ENCODE results near the gene DAZAP1. TPM values are rescaled to one million over a fixed set of nuclear protein-coding genes. Genes with fewer than 3 reads are reported as not detected.

DAZAP1 gene
- total RNA-seq, 1 donor, result 40.9 TPM

DNA sequence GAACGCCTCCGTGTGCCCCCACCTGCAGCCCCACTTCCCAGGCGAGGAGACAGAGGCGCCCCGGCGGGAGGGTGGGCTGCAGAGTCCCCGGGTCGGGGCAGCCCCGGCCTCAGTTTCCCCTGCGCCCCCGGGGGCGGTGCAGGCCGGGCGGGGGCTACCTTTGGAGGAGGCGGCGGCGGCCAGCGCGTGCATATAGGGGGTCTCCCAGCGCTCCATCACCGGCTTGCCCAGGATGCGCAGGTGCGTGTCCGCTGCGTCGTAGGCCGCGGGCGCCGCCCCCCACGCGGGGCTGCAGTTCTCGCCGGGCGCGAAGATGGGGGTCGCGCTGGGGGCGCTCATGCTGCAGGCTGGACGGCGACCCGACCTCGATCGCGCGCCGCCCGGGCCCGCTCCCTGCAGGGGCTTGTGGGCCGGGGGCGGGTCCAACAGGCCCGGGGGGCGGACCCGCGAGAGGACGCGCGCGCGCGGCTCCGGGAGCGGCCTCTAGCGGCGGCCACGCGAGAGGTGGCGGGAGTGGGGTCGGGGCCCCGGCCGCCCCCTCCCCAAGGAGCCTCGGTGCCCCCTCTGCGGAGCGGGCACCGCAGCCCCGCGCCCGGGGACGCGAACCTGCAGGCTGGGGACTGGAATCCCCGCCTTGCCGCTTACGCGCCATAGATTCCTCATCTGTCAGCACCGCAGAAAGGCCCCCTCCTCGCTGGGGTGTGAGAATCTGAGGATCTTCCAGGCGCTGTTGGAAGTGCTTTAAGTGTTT lies 6.1 kb upstream of the DAZAP1 start, which contains the start of gene GAMT:
GAMT (minus strand) TSS at position 405 of the 751 bp plus-strand sequence; CDS start at position 339, 66 bp downstream.
- Histone ChIP-seq H4K20me1 (ENCODE audit: insufficient read depth, low read length) (peaks cover 5% of the 10 kb centered on the region), H3K9me3 (ENCODE audit: low read depth, low read length) (no peaks in the 10 kb centered on the region), H3K79me2 (ENCODE audit: insufficient read depth, low read length) (no peaks in the 10 kb centered on the region), H3K4me3 (ENCODE audit: insufficient read depth, low read length) (peak within 1 kb of the TSS; percentile 76), H3K4me1 (ENCODE audit: insufficient read depth, low read length) (peaks cover 11% of the 10 kb centered on the region), H3K36me3 (ENCODE audit: insufficient read depth, low read length) (no peaks in the 10 kb centered on the region), H2AFZ (ENCODE audit: low read length) (peak within 1 kb of the TSS; percentile 70), H3K27me3 (ENCODE audit: insufficient read depth, low read length) (no peaks in the 10 kb centered on the region), H3K27ac (ENCODE audit: low read depth, low read length) (no peak within 1 kb of the TSS), H3K4me2 (ENCODE audit: insufficient read depth, low read length) (peak within 1 kb of the TSS; percentile 91)
- TF ChIP-seq, protein P1, sequence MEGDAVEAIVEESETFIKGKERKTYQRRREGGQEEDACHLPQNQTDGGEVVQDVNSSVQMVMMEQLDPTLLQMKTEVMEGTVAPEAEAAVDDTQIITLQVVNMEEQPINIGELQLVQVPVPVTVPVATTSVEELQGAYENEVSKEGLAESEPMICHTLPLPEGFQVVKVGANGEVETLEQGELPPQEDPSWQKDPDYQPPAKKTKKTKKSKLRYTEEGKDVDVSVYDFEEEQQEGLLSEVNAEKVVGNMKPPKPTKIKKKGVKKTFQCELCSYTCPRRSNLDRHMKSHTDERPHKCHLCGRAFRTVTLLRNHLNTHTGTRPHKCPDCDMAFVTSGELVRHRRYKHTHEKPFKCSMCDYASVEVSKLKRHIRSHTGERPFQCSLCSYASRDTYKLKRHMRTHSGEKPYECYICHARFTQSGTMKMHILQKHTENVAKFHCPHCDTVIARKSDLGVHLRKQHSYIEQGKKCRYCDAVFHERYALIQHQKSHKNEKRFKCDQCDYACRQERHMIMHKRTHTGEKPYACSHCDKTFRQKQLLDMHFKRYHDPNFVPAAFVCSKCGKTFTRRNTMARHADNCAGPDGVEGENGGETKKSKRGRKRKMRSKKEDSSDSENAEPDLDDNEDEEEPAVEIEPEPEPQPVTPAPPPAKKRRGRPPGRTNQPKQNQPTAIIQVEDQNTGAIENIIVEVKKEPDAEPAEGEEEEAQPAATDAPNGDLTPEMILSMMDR (IDR thresholded peaks at IDR 0.05; ENCODE audit: extremely low read depth, low read depth, low read length), result peak; percentile 13
- peak; percentile 98 for DNase-seq (ENCODE audit: insufficient read length, low spot score, missing footprints)

- Histone ChIP-seq H3K36me3 (ENCODE audit: insufficient read depth, low read length) (no peaks in the 10 kb centered on the region), H3K4me3 (ENCODE audit: insufficient read depth, low read length) (peak overlapping the region; percentile 76), H3K4me1 (ENCODE audit: insufficient read depth, low read length) (peaks cover 16% of the 10 kb centered on the region), H3K9me3 (ENCODE audit: low read depth, low read length) (no peaks in the 10 kb centered on the region), H3K27me3 (ENCODE audit: insufficient read depth, low read length) (no peaks in the 10 kb centered on the region), H4K20me1 (ENCODE audit: insufficient read depth, low read length) (peaks cover 5% of the 10 kb centered on the region), H3K4me2 (ENCODE audit: insufficient read depth, low read length) (peak overlapping the region; percentile 91), H3K27ac (ENCODE audit: low read depth, low read length) (no peak overlapping the region), H3K79me2 (ENCODE audit: insufficient read depth, low read length) (no peaks in the 10 kb centered on the region), H2AFZ (ENCODE audit: low read length) (peak overlapping the region; percentile 46)
- DNase-seq (ENCODE audit: insufficient read length, low spot score, missing footprints), result no peak
- TF ChIP-seq, protein P1 (IDR thresholded peaks at IDR 0.05; ENCODE audit: extremely low read depth, low read depth, low read length), result no peak
Observed at GRCh38 chr19:1401889-1402217, 5.5 kb upstream of the DAZAP1 start.

GRCh38 chr19:1402411-1403070 lies 4.8 kb upstream of the DAZAP1 start:
- Histone ChIP-seq H4K20me1 (ENCODE audit: insufficient read depth, low read length) (peaks cover 5% of the 10 kb centered on the region), H3K4me1 (ENCODE audit: insufficient read depth, low read length) (peaks cover 17% of the 10 kb centered on the region), H2AFZ (ENCODE audit: low read length) (peak overlapping the region; percentile 29), H3K9me3 (ENCODE audit: low read depth, low read length) (no peaks in the 10 kb centered on the region), H3K4me3 (ENCODE audit: insufficient read depth, low read length) (no peak overlapping the region), H3K4me2 (ENCODE audit: insufficient read depth, low read length) (peak overlapping the region; percentile 18), H3K36me3 (ENCODE audit: insufficient read depth, low read length) (no peaks in the 10 kb centered on the region), H3K79me2 (ENCODE audit: insufficient read depth, low read length) (no peaks in the 10 kb centered on the region), H3K27me3 (ENCODE audit: insufficient read depth, low read length) (no peaks in the 10 kb centered on the region), H3K27ac (ENCODE audit: low read depth, low read length) (no peak overlapping the region)
- TF ChIP-seq, protein P1 (IDR thresholded peaks at IDR 0.05; ENCODE audit: extremely low read depth, low read depth, low read length), result no peak
- peak; percentile 93 for DNase-seq (ENCODE audit: insufficient read length, low spot score, missing footprints)

All from osteoblast (primary cell).